ENCODE data around the gene DOP1A. TPM values are rescaled to one million over a fixed set of nuclear protein-coding genes. Genes with fewer than 3 reads are reported as not detected.

The DOP1A gene
- total RNA-seq, 1 donor from 2014 or later: 36.9 TPM

DNA sequence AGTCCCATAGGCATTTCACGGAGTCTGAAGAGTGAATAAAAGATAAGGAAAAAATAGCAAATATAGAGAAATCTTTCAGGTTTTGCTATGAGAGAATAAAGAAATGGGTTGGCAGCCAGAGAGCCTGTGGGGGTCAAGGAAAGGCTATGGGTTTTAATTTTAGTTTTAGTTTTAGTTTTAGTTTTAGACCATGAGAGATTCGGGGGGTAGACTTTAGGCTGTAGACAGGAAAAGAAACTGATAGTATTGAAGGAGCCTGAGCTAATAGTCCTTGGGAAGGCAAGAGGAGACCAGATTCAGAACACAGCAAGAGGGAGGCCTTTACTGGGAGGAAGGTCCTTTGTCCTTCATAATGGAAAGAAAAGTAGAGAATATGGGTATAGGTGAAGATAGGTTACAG is 19.3 kb downstream of the DOP1A start:
- Mint-ChIP-seq H3K36me3 (peaks cover 14% of the 10 kb centered on the region), H3K27ac (no peak overlapping the region), H3K9me3 (peaks cover 22% of the 10 kb centered on the region), H3K27me3 (ENCODE audit: low read depth) (no peaks in the 10 kb centered on the region), H3K4me1 (peaks cover 1% of the 10 kb centered on the region), H3K4me3 (no peak overlapping the region)
- no peak for DNase-seq (ENCODE audit: low spot score in 2 of 2, unreplicated experiment in 2 of 2)
- TF ChIP-seq CTCF (IDR thresholded peaks at IDR 0.05; ENCODE audit: unreplicated experiment): no peak

- no peaks in the 10 kb centered on the region for H3K27me3 Mint-ChIP-seq (ENCODE audit: low read depth)
- no peak for DNase-seq (ENCODE audit: low spot score in 2 of 2, unreplicated experiment in 2 of 2)
- TF ChIP-seq CTCF (IDR thresholded peaks at IDR 0.05; ENCODE audit: unreplicated experiment): no peak
These were observed 25.4 kb downstream of the DOP1A start for GRCh38 chr6:83092756-83093399.

DNA sequence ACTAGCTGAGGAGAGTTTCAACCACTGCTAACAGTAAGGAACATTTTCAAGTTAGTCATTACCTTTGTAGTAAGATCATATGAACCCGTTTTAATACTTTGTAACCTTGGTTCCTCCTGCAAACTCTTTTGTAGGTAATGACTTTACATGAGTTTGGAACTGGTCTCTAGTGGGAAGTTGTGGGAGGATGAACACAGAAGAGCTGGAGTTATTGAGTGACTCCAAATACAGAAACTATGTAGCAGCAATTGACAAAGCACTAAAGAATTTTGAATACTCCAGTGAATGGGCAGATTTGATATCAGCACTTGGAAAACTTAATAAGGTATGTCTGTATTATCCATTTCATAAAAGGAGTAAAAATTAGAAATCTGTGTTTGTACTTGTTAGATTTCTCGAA is 29.3 kb downstream of the DOP1A start:
- no peak for TF ChIP-seq CTCF (IDR thresholded peaks at IDR 0.05; ENCODE audit: unreplicated experiment)
- no peak for DNase-seq (ENCODE audit: low spot score in 2 of 2, unreplicated experiment in 2 of 2)
- Mint-ChIP-seq H3K4me3 (no peak overlapping the region), H3K36me3 (peaks cover 12% of the 10 kb centered on the region), H3K27ac (peak overlapping the region; percentile 70), H3K4me1 (peaks cover 16% of the 10 kb centered on the region), H3K9me3 (peaks cover 9% of the 10 kb centered on the region), H3K27me3 (ENCODE audit: low read depth) (no peaks in the 10 kb centered on the region)

More at GRCh38 chr6:83092756-83093399, 25.4 kb downstream of the DOP1A start:
- H3K4me3 Mint-ChIP-seq: no peak overlapping the region
- H3K27ac Mint-ChIP-seq: no peak overlapping the region
- H3K36me3 Mint-ChIP-seq: peaks cover 8% of the 10 kb centered on the region
- peaks cover 17% of the 10 kb centered on the region for H3K4me1 Mint-ChIP-seq
- H3K9me3 Mint-ChIP-seq: peaks cover 9% of the 10 kb centered on the region

DNA sequence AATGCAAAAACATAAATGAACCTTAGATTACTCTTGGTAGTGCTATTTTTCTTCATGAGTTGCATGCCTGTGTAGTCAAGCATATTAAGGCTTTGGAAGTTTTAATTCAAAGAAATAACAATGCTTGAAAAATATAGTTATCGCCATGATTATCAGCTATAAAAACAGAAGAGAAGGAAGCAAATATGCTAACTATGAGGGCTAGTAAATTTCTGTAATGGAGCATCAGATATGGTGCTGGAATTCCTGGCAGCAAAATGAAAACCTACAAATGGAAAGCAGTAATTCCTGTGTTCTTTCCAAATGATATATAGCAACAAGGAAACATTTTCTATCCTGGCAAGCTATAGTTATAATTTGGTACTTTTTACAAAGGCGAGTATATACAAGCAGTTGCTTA is 29.7 kb downstream of the DOP1A start:
- Mint-ChIP-seq H3K9me3 (peaks cover 9% of the 10 kb centered on the region), H3K36me3 (peaks cover 16% of the 10 kb centered on the region), H3K27me3 (ENCODE audit: low read depth) (no peaks in the 10 kb centered on the region), H3K4me3 (no peak overlapping the region), H3K4me1 (peaks cover 13% of the 10 kb centered on the region), H3K27ac (peak overlapping the region; percentile 70)
- no peak for DNase-seq (ENCODE audit: low spot score in 2 of 2, unreplicated experiment in 2 of 2)
- no peak for TF ChIP-seq CTCF (IDR thresholded peaks at IDR 0.05; ENCODE audit: unreplicated experiment)

DNA sequence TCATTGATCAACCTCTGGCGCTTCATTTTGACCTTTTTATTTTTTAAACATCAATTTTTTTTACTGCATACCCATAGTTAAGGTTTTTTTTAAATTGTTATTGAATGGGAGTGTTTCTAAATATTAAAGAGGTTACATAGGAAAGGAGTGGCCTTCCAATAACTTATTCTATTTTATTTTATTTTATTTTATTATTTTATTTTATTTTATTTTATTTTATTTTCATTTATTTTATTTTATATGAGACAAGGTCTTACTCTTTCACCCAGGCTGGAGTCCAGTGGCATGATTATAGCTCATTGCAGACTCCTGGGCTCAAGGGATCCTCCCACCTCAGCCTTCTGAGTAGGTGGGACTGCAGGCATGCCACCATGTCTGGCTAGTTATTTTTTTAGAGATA is 30.2 kb downstream of the DOP1A start:
- Mint-ChIP-seq H3K27me3 (ENCODE audit: low read depth) (no peaks in the 10 kb centered on the region), H3K4me3 (no peak overlapping the region), H3K4me1 (peaks cover 13% of the 10 kb centered on the region), H3K27ac (peak overlapping the region; percentile 70), H3K9me3 (peaks cover 9% of the 10 kb centered on the region), H3K36me3 (peaks cover 20% of the 10 kb centered on the region)
- TF ChIP-seq CTCF (IDR thresholded peaks at IDR 0.05; ENCODE audit: unreplicated experiment): no peak
- no peak for DNase-seq (ENCODE audit: low spot score in 2 of 2, unreplicated experiment in 2 of 2)

Data from mesothelial cell of epicardium (in vitro differentiated cells).